Neutrophil (primary cell): ENCODE results near the gene PLAAT4.
A peak's percentile ranks its signal among the peaks of the same experiment; 100 is the strongest.

Experiments
- H3K27ac ChIP-seq: fragments of 200-600 bp; sonication (generic); 2 replicates; pipeline ENCODE4 v1.5.1; 2016; ENCODE audit warnings: mild to moderate bottlenecking, moderate library complexity
- H3K27me3 ChIP-seq: fragments of 200-600 bp; sonication (generic); 2 replicates; pipeline ENCODE4 v1.6.0; 2016; ENCODE audit warnings: mild to moderate bottlenecking
- H3K36me3 ChIP-seq: fragments of 200-600 bp; sonication (generic); 2 replicates; pipeline ENCODE4 v1.5.1; 2017
- H3K4me1 ChIP-seq, 2 experiments: fragments of 200-600 bp in 1 of 2; sonication (generic) in 1 of 2; 1 replicate in 1 of 2; 2 replicates in 1 of 2; pipeline versions ENCODE4 v1.5.1 to v1.6.1; 2013 to 2016; ENCODE audit warnings: low read depth in 1 of 2, low read length in 1 of 2, mild to moderate bottlenecking in 1 of 2, moderate library complexity in 1 of 2; ENCODE audit not compliant: control insufficient read depth in 1 of 2, insufficient read depth in 1 of 2
- H3K4me3 ChIP-seq, 2 experiments: fragments of 200-600 bp in 1 of 2; sonication (generic) in 1 of 2; 1 replicate in 1 of 2; 2 replicates in 1 of 2; pipeline ENCODE4 v1.5.1; 2013 to 2016; ENCODE audit warnings: low read depth in 1 of 2, low read length in 1 of 2, mild to moderate bottlenecking in 1 of 2, moderate library complexity in 1 of 2
- H3K9me3 ChIP-seq: fragments of 200-600 bp; sonication (generic); 2 replicates; pipeline ENCODE4 v1.5.1; 2016
- TF ChIP-seq, protein P1 (sequence below): fragments of 200-600 bp; sonication (generic); IDR thresholded peaks from 2 replicates; pipeline ENCODE4 v1.5.1; 2016; ENCODE audit warnings: antibody characterized with exemption

Gene PLAAT4

GRCh38 chr11:63505857-63506528 lies 30.6 kb upstream of the PLAAT4 start, which contains the start of gene LGALS12:
TSS of gene LGALS12 (plus strand) at chr11:63506084. CDS start at chr11:63506459, 375 bp downstream.
- peak within 1 kb of the TSS; percentile 55 for H3K4me3 ChIP-seq
- H3K4me1 ChIP-seq: peaks cover 82 to 84% of the 10 kb centered on the region in 2 experiments
- H3K27me3 ChIP-seq: no peaks in the 10 kb centered on the region
- H3K36me3 ChIP-seq: peaks cover 19% of the 10 kb centered on the region
- H3K9me3 ChIP-seq: no peaks in the 10 kb centered on the region
- peak within 1 kb of the TSS; percentile 87 for H3K27ac ChIP-seq
- TF ChIP-seq, protein P1, sequence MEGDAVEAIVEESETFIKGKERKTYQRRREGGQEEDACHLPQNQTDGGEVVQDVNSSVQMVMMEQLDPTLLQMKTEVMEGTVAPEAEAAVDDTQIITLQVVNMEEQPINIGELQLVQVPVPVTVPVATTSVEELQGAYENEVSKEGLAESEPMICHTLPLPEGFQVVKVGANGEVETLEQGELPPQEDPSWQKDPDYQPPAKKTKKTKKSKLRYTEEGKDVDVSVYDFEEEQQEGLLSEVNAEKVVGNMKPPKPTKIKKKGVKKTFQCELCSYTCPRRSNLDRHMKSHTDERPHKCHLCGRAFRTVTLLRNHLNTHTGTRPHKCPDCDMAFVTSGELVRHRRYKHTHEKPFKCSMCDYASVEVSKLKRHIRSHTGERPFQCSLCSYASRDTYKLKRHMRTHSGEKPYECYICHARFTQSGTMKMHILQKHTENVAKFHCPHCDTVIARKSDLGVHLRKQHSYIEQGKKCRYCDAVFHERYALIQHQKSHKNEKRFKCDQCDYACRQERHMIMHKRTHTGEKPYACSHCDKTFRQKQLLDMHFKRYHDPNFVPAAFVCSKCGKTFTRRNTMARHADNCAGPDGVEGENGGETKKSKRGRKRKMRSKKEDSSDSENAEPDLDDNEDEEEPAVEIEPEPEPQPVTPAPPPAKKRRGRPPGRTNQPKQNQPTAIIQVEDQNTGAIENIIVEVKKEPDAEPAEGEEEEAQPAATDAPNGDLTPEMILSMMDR: no peak

DNA sequence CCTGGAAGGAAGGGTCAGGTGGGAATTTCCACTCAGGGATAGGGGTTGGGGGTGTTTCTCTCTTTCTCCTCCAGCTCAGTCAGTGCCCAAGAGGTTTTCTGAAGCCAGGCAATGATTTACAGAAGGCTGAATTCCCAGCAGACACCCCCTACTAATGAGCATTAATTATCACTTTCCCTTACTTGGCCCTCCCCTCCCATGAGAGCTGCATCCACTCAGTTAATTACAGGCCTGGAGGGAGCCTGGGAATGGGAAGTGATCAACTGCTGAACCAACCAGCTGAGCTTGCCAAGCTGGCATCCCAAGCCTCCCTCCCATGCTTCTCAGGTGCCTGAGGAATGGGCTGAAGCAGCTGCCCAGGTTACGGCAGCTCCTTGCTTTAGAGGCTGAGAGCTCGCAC lies 29.7 kb upstream of the PLAAT4 start:
- Histone ChIP-seq H3K36me3 (peaks cover 28% of the 10 kb centered on the region), H3K27ac (peak overlapping the region; percentile 87), H3K4me1 (peaks cover 73 to 75% of the 10 kb centered on the region in 2 experiments), H3K27me3 (no peaks in the 10 kb centered on the region), H3K9me3 (no peaks in the 10 kb centered on the region), H3K4me3 (peak overlapping the region; percentile 55)
- TF ChIP-seq, protein P1: no peak

DNA sequence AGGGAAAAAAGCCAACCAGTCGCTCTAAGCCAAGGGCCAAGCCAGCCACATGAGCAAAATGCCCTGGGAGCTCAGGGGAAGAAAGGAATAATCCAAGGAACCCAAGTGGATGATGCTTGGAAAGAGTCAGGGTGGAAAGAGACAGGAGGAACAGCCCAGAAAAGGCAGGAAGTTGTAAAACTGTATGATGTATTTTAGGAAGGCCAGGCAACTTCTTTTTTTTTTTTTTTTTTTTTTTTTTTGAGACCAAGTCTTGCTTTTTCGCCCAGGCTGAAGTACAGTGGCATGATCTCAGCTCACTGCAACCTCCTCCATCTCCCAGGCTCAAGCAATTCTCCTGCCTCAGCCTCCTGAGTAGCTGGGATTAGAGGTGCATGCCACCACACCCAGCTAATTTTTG lies 29.1 kb upstream of the PLAAT4 start:
- peaks cover 34% of the 10 kb centered on the region for H3K36me3 ChIP-seq
- H3K9me3 ChIP-seq: no peaks in the 10 kb centered on the region
- no peaks in the 10 kb centered on the region for H3K27me3 ChIP-seq
- TF ChIP-seq, protein P1: no peak
- H3K4me1 ChIP-seq: peaks cover 67 to 68% of the 10 kb centered on the region in 2 experiments
- H3K4me3 ChIP-seq: peak overlapping the region; percentile 55
- H3K27ac ChIP-seq: peak overlapping the region; percentile 87

DNA sequence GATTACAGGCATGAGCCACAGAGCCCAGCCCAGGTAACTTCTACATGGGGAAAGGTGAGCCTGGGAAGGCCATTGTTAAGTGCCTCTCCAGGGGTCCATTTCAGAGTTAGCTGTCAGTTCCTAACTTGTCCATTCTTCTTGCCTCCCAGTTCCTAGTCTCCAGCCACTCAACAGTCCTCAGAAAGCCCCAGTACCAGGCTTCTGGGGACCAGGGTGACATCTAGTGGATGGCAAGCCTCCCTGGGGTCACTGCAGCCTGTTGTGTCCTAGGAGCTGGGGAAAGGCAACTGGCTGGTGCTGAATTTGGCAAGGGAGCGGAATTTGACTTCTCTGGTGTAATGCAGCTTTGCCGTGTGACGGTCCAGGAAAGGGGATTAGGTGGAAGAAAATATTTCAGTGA lies 28.6 kb upstream of the PLAAT4 start:
- H3K27ac ChIP-seq: peak overlapping the region; percentile 87
- H3K9me3 ChIP-seq: no peaks in the 10 kb centered on the region
- H3K4me1 ChIP-seq: peaks cover 62 to 63% of the 10 kb centered on the region in 2 experiments
- peak overlapping the region; percentile 55 for H3K4me3 ChIP-seq
- no peaks in the 10 kb centered on the region for H3K27me3 ChIP-seq
- TF ChIP-seq, protein P1: no peak
- peaks cover 39% of the 10 kb centered on the region for H3K36me3 ChIP-seq

DNA sequence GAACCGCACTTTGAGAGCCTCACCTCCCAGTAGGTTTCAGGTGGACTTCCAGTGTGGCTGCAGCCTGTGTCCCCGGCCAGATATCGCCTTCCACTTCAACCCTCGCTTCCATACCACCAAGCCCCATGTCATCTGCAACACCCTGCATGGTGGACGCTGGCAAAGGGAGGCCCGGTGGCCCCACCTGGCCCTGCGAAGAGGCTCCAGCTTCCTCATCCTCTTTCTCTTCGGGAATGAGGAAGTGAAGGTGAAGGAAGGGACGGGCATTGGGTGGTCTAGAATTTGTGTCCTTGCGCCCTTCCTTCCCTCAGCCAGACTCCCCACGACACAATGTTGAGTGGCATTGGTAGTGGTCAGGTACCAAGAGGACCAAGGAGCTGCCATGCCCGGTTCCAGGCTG lies 27.9 kb upstream of the PLAAT4 start:
- H3K4me3 ChIP-seq: peak overlapping the region in 1 of 2 experiments; percentile 18
- peaks cover 54 to 56% of the 10 kb centered on the region in 2 experiments for H3K4me1 ChIP-seq
- peaks cover 47% of the 10 kb centered on the region for H3K36me3 ChIP-seq
- no peaks in the 10 kb centered on the region for H3K9me3 ChIP-seq
- peak overlapping the region; percentile 87 for H3K27ac ChIP-seq
- no peaks in the 10 kb centered on the region for H3K27me3 ChIP-seq
- TF ChIP-seq, protein P1: no peak
